Omental fat pad (tissue), 4 donors: ENCODE results near the gene CFAP100. TPM values are rescaled to one million over a fixed set of nuclear protein-coding genes. Genes with fewer than 3 reads are reported as not detected.

ENCODE experiments used
- ATAC-seq: fragments of 150-250 bp; one replicate; pipeline ENCODE4 v1.9.1; 2016; ENCODE audit warnings: mild to moderate bottlenecking, moderate library complexity; ENCODE audit not compliant: low FRiP score
- DNase-seq: peaks from one replicate; pipeline ENCODE4 v3.0.0-alpha.2; 2019; ENCODE audit warnings: low spot score
- CTCF ChIP-seq, 3 donors: fragments of 450-650 bp; IDR thresholded peaks; one replicate each; pipeline ENCODE4 v1.5.1; 2016 to 2017; ENCODE audit warnings: antibody characterized with exemption in 3 of 3, mild to moderate bottlenecking in 3 of 3, moderate library complexity in 2 of 3
- total RNA-seq, 4 donors: library from RNA; depleted of rRNA; stranded (reverse); fragments of >200 nt; gene quantifications; one replicate each; pipeline ENCODE4 v1.1.0, GENCODE V29; 2016

Gene CFAP100
- total RNA-seq, 4 donors from 2014 or later, result not detected

GRCh38 chr3:126449621-126450051, 54.9 kb downstream of the CFAP100 start:
- ATAC-seq, result no peak
- DNase-seq, result no peak
- no peak for TF ChIP-seq CTCF (IDR thresholded peaks at IDR 0.05)

GRCh38 chr3:126450219-126450618, 55.5 kb downstream of the CFAP100 start:
- DNase-seq (no peak), ATAC-seq (no peak)
- TF ChIP-seq CTCF (IDR thresholded peaks at IDR 0.05), result no peak

- no peak for TF ChIP-seq CTCF (IDR thresholded peaks at IDR 0.05)
- no peak for ATAC-seq
- no peak for DNase-seq
Observed at GRCh38 chr3:126450744-126451143, 56.0 kb downstream of the CFAP100 start.

- ATAC-seq (no peak), DNase-seq (no peak)
- TF ChIP-seq CTCF (IDR thresholded peaks at IDR 0.05), result no peak
Observed at GRCh38 chr3:126451511-126451910, 56.8 kb downstream of the CFAP100 start.

- DNase-seq (no peak), ATAC-seq (no peak)
- no peak for TF ChIP-seq CTCF (IDR thresholded peaks at IDR 0.05)
Observed at GRCh38 chr3:126452213-126452612, 57.5 kb downstream of the CFAP100 start.

- no peak for TF ChIP-seq CTCF (IDR thresholded peaks at IDR 0.05)
- no peak for ATAC-seq
- no peak for DNase-seq
Observed at GRCh38 chr3:126454025-126454424, 59.3 kb downstream of the CFAP100 start.

GRCh38 chr3:126454437-126455198, 59.9 kb downstream of the CFAP100 start:
- DNase-seq (no peak), ATAC-seq (no peak)
- no peak for TF ChIP-seq CTCF (IDR thresholded peaks at IDR 0.05)
